ENCODE results near the gene DOK7. TPM values are rescaled to one million over a fixed set of nuclear protein-coding genes. Genes with fewer than 3 reads are reported as not detected.

Gene DOK7
- total and polyA plus RNA-seq, 2 of the 4 experiments (the other 2 are of a cell fraction), result not detected

DNA sequence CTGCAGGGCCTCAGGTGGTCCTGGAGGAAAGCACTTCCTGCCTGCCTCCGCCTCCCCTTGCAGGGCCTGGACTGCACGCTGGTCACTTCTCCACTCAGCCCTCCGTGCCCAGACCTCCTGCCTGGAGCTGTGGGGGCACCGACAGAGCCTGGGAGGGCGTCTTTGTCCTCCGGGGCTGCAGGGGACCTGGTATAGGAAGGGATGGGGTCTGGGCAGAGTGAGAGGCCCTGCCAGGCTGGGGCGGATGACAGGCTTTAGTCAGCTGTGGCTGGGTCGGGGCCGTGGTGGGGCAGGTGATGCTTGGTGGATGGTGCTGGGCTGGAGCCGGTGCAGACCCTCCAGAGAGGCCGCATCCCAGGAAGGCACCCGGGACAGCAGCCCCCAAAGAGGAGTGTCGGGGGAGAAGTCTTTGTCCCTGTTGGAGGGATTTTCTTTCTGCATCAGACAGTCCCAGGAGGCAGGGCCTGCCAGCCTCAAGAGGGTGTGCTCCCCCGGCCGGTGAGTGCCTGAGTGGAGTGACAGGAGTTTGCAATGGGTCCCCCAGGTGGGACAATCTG, 1.3 kb downstream of the DOK7 start:
- H2BK20ac ChIP-seq (ENCODE audit: low read depth, low read length), result no peak overlapping the region
- H2BK15ac ChIP-seq (ENCODE audit: low read depth, low read length), result no peak overlapping the region
- no peak overlapping the region for H3K27ac ChIP-seq (ENCODE audit: insufficient read depth, low read length)
- H4K20me1 ChIP-seq (ENCODE audit: insufficient read depth, low read length), result 0 out of 2 replicates have a peak, but pooled peaks cover 8% of the 10 kb centered on the region
- no peak overlapping the region for H3K56ac ChIP-seq (ENCODE audit: extremely low read depth, insufficient read depth, low read length)
- no peaks in the 10 kb centered on the region for H3K9me3 ChIP-seq (ENCODE audit: control insufficient read depth, insufficient read depth, low read length)
- no peak overlapping the region for H2BK5ac ChIP-seq (ENCODE audit: low read depth, low read length, poor library complexity, severe bottlenecking)
- DNase-seq (no peak), ATAC-seq (ENCODE audit: low read depth) (no peak)
- no peak overlapping the region for H3K23ac ChIP-seq (ENCODE audit: low read depth, low read length)
- ChIA-PET CTCF (no interaction called here), POLR2A (ENCODE audit: unreplicated experiment) (no interaction called here)
- no peak for TF ChIP-seq RFX5 (IDR thresholded peaks at IDR 0.05; ENCODE audit: low read depth, low read length)
- TF ChIP-seq CHD1 (IDR thresholded peaks at IDR 0.05; ENCODE audit: low read depth, low read length), result no peak
- TF ChIP-seq, protein P1, sequence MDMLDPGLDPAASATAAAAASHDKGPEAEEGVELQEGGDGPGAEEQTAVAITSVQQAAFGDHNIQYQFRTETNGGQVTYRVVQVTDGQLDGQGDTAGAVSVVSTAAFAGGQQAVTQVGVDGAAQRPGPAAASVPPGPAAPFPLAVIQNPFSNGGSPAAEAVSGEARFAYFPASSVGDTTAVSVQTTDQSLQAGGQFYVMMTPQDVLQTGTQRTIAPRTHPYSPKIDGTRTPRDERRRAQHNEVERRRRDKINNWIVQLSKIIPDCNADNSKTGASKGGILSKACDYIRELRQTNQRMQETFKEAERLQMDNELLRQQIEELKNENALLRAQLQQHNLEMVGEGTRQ (IDR thresholded peaks at IDR 0.05; ENCODE audit: low read depth, low read length), result no peak
- no peak for TF ChIP-seq CEBPB (IDR thresholded peaks at IDR 0.05; ENCODE audit: low read depth, low read length)
- TF ChIP-seq MAZ (IDR thresholded peaks at IDR 0.05; ENCODE audit: borderline replicate concordance, low read depth, low read length), result no peak
- no peak for TF ChIP-seq RAD21 (IDR thresholded peaks at IDR 0.05; ENCODE audit: low read length)
- no peak for TF ChIP-seq RCOR1 (IDR thresholded peaks at IDR 0.05; ENCODE audit: insufficient replicate concordance, low read length)
- TF ChIP-seq, protein P2, sequence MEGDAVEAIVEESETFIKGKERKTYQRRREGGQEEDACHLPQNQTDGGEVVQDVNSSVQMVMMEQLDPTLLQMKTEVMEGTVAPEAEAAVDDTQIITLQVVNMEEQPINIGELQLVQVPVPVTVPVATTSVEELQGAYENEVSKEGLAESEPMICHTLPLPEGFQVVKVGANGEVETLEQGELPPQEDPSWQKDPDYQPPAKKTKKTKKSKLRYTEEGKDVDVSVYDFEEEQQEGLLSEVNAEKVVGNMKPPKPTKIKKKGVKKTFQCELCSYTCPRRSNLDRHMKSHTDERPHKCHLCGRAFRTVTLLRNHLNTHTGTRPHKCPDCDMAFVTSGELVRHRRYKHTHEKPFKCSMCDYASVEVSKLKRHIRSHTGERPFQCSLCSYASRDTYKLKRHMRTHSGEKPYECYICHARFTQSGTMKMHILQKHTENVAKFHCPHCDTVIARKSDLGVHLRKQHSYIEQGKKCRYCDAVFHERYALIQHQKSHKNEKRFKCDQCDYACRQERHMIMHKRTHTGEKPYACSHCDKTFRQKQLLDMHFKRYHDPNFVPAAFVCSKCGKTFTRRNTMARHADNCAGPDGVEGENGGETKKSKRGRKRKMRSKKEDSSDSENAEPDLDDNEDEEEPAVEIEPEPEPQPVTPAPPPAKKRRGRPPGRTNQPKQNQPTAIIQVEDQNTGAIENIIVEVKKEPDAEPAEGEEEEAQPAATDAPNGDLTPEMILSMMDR (conservative IDR thresholded peaks at IDR 0.05; ENCODE audit: low read depth, low read length), result no peak
- no peak for TF ChIP-seq NFE2L2 (IDR thresholded peaks at IDR 0.05; ENCODE audit: low read depth, low read length)
- no peak for TF ChIP-seq MAFK (IDR thresholded peaks at IDR 0.05; ENCODE audit: low read depth, low read length)
- TF ChIP-seq, protein P3, sequence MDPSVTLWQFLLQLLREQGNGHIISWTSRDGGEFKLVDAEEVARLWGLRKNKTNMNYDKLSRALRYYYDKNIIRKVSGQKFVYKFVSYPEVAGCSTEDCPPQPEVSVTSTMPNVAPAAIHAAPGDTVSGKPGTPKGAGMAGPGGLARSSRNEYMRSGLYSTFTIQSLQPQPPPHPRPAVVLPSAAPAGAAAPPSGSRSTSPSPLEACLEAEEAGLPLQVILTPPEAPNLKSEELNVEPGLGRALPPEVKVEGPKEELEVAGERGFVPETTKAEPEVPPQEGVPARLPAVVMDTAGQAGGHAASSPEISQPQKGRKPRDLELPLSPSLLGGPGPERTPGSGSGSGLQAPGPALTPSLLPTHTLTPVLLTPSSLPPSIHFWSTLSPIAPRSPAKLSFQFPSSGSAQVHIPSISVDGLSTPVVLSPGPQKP (IDR thresholded peaks at IDR 0.05; ENCODE audit: borderline replicate concordance, low read depth, low read length), result no peak
- no peak for TF ChIP-seq MXI1 (IDR thresholded peaks at IDR 0.05; ENCODE audit: borderline replicate concordance, low read depth, low read length)
- no peak for TF ChIP-seq POLR2A (IDR thresholded peaks at IDR 0.05; ENCODE audit: low read depth, low read length)
- no peak for TF ChIP-seq FOS (IDR thresholded peaks at IDR 0.05; ENCODE audit: low read depth, low read length)
- no peaks in the 10 kb centered on the region for H3K36me3 ChIP-seq (ENCODE audit: control insufficient read depth, insufficient read depth, low read length)
- peaks cover 52% of the 10 kb centered on the region for H3K27me3 ChIP-seq (ENCODE audit: control insufficient read depth, insufficient read depth, low read length)
- WGBS, 2 experiments (ENCODE audit: extremely low coverage in 2 of 2, insufficient read length in 1 of 2), result no CpG with 5 or more reads among the region's 15 CpGs
- H3K4me2 ChIP-seq (ENCODE audit: low read depth, low read length), result no peak overlapping the region
- H3K4ac ChIP-seq (ENCODE audit: low read depth, low read length), result no peak overlapping the region
- no peak overlapping the region for H2AFZ ChIP-seq (replicated peaks; ENCODE audit: low read length, poor library complexity)
- in situ Hi-C loops (cut with MboI; ENCODE audit: low sequenced_read_pairs), result no loop called here
- no peak overlapping the region for H2AK9ac ChIP-seq (replicated peaks; ENCODE audit: low read depth, low read length, poor library complexity)
- no peak overlapping the region for H3K18ac ChIP-seq (ENCODE audit: low read depth, low read length)
- H4K91ac ChIP-seq (ENCODE audit: insufficient read depth, low read depth, low read length), result no peak overlapping the region
- H4K5ac ChIP-seq (ENCODE audit: low read depth, low read length), result no peak overlapping the region
- dilution Hi-C loops (cut with HindIII; ENCODE audit: low sequenced_read_pairs, unreplicated experiment), result no loop called here
- no TSS peak for BruUV-seq (replicated peaks)
- no peak overlapping the region for H3K9ac ChIP-seq (ENCODE audit: low read depth, low read length)
- H2AK5ac ChIP-seq (ENCODE audit: low read depth, low read length), result no peak overlapping the region
- no peaks in the 10 kb centered on the region for H3K4me1 ChIP-seq (ENCODE audit: control insufficient read depth, insufficient read depth, low read length)
- intact Hi-C loops (cut with micrococcal nuclease), result no loop called here
- H2BK120ac ChIP-seq (ENCODE audit: low read depth, low read length), result no peak overlapping the region
- H3K79me1 ChIP-seq (ENCODE audit: low read depth in 1 of 2, low read length in 2 of 2), result no peaks in the 10 kb centered on the region
- H3K4me3 ChIP-seq (ENCODE audit: insufficient read depth, low read depth, low read length), result no peak overlapping the region
- H3K9me1 ChIP-seq (ENCODE audit: insufficient read depth, low read length), result 0 out of 2 replicates have a peak, but pooled peaks cover 5% of the 10 kb centered on the region
- H3K14ac ChIP-seq (replicated peaks; ENCODE audit: low read depth, low read length), result no peak overlapping the region
- H4K8ac ChIP-seq (ENCODE audit: low read depth in 2 of 2, low read length in 2 of 2), result no peak overlapping the region
